Prostate gland (tissue), 2 donors: ENCODE data around the gene NMRAL1. TPM values are rescaled to one million over a fixed set of nuclear protein-coding genes. Genes with fewer than 3 reads are reported as not detected.

Source experiments
- DNase-seq: peaks from one replicate; pipeline ENCODE4 v3.0.0-alpha.2; 2019; ENCODE audit warnings: low spot score
- H3K27ac ChIP-seq, 2 donors: fragments of 200-600 bp; sonication (generic); 2 replicates each; pipeline ENCODE4 v1.5.1; 2017 to 2019
- H3K27me3 ChIP-seq: fragments of 200-600 bp; sonication (generic); replicated peaks from 2 replicates; pipeline ENCODE4 v1.5.1; 2019; ENCODE audit not compliant: insufficient read depth
- H3K36me3 ChIP-seq, 2 donors: fragments of 200-600 bp; sonication (generic); 1 replicate in 1 of 2; 2 replicates in 1 of 2; pipeline versions ENCODE4 v1.5.1 to v1.8.1; 2017 to 2019
- H3K4me1 ChIP-seq: fragments of 200-600 bp; sonication (generic); replicated peaks from 2 replicates; pipeline ENCODE4 v1.5.1; 2019
- H3K4me3 ChIP-seq, 2 donors: fragments of 200-600 bp; sonication (generic); 2 replicates each; pipeline ENCODE4 v1.5.1; 2017 to 2019
- H3K9me3 ChIP-seq: fragments of 200-600 bp; sonication (generic); 2 replicates; pipeline ENCODE4 v1.5.1; 2017
- CTCF ChIP-seq, 4 experiments: fragments of 200-600 bp in 2 of 4; fragments of 450-650 bp in 2 of 4; sonication (generic) in 2 of 4; IDR thresholded peaks; 1 replicate in 3 of 4; 2 replicates in 1 of 4; pipeline ENCODE4 v1.5.1; 2016 to 2019; ENCODE audit warnings: antibody characterized with exemption in 4 of 4, mild to moderate bottlenecking in 2 of 4, moderate library complexity in 2 of 4
- POLR2A ChIP-seq: fragments of 450-650 bp; IDR thresholded peaks from one replicate; pipeline ENCODE4 v1.6.1; 2016; ENCODE audit warnings: antibody characterized with exemption, mild to moderate bottlenecking
- POLR2AphosphoS5 ChIP-seq: sonication (generic); formaldehyde crosslinking; IDR thresholded peaks from one replicate; pipeline ENCODE4 v1.6.1; 2017; ENCODE audit warnings: antibody characterized with exemption
- WGBS: methylation state at CpG from one replicate; pipeline ENCODE4 v1.1.5; 2018; 5-methylcytosine and 5-hydroxymethylcytosine counted together
- intact Hi-C: fragments of 100-400 bp; cut with DNase I; formaldehyde crosslinking; loops from one replicate; pipeline ENCODE4 v1.14.2; 2022
- total RNA-seq, 2 donors: library from RNA; depleted of rRNA; stranded (reverse); fragments of >200 nt; gene quantifications; one replicate each; pipeline ENCODE4 v1.1.0, GENCODE V29; 2016

NMRAL1 gene
- total RNA-seq, 2 donors from 2014 or later = 40.8 to 90.9 TPM

GRCh38 chr16:4499196-4499555, 24.8 kb upstream of the NMRAL1 start:
- intact Hi-C loops = no loop called here
- Histone ChIP-seq H3K27me3 (no peaks in the 10 kb centered on the region), H3K27ac (no peak overlapping the region), H3K9me3 (no peaks in the 10 kb centered on the region), H3K36me3 (no peaks in the 10 kb centered on the region), H3K4me1 (peaks cover 10% of the 10 kb centered on the region), H3K4me3 (no peak overlapping the region)
- WGBS = 98% methylated on average over 4 of the region's 4 CpGs
- no peak for TF ChIP-seq CTCF (IDR thresholded peaks at IDR 0.05)
- no peak for TF ChIP-seq POLR2AphosphoS5
- TF ChIP-seq POLR2A = no peak
- no peak for DNase-seq

- WGBS = 88% methylated on average over 8 of the region's 8 CpGs
- no peak for TF ChIP-seq POLR2A
- H3K4me3 ChIP-seq = no peak overlapping the region
- intact Hi-C loops = no loop called here
- H3K27ac ChIP-seq = no peak overlapping the region
- peaks cover 10% of the 10 kb centered on the region for H3K4me1 ChIP-seq
- H3K9me3 ChIP-seq = no peaks in the 10 kb centered on the region
- no peaks in the 10 kb centered on the region for H3K36me3 ChIP-seq
- no peak for DNase-seq
- H3K27me3 ChIP-seq = no peaks in the 10 kb centered on the region
Observed at GRCh38 chr16:4498546-4499195, 24.2 kb upstream of the NMRAL1 start.

DNA sequence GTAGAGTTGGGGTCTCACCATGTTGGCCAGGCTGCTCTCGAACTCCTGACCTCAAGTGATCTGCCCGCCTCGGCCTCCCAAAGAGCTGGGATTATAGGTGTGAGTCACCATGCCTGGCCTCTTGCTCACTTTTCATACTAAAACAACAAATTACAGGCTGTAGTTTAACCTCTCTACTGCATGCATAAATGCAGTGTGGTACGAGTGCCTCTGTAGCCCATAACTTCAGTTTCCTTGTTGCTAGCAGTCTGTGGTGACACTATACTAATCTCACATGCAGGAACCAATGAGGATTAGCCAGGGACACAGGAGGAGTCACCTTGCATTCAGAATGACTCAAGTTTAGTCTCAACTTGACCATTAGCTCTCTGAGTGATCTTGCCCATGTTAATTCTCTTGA, 21.9 kb upstream of the NMRAL1 start:
- Histone ChIP-seq H3K4me3 (no peak overlapping the region), H3K27ac (no peak overlapping the region), H3K9me3 (no peaks in the 10 kb centered on the region), H3K4me1 (peaks cover 6% of the 10 kb centered on the region), H3K27me3 (no peaks in the 10 kb centered on the region), H3K36me3 (no peaks in the 10 kb centered on the region)
- WGBS = 87% methylated on average over 4 of the region's 4 CpGs
- DNase-seq = no peak
- intact Hi-C loops = no loop called here
- TF ChIP-seq POLR2AphosphoS5 (no peak), CTCF (IDR thresholded peaks at IDR 0.05) (no peak), POLR2A (no peak)

GRCh38 chr16:4495766-4496165, 21.3 kb upstream of the NMRAL1 start:
- H3K36me3 ChIP-seq = no peaks in the 10 kb centered on the region
- 95% methylated on average over 2 of the region's 2 CpGs for WGBS
- no peak for DNase-seq
- TF ChIP-seq CTCF (IDR thresholded peaks at IDR 0.05) = no peak
- no peak for TF ChIP-seq POLR2A
- no peak for TF ChIP-seq POLR2AphosphoS5
- H3K27me3 ChIP-seq = no peaks in the 10 kb centered on the region
- H3K9me3 ChIP-seq = no peaks in the 10 kb centered on the region
- peaks cover 3% of the 10 kb centered on the region for H3K4me1 ChIP-seq
- intact Hi-C loops = no loop called here
- H3K4me3 ChIP-seq = no peak overlapping the region
- no peak overlapping the region for H3K27ac ChIP-seq

DNA sequence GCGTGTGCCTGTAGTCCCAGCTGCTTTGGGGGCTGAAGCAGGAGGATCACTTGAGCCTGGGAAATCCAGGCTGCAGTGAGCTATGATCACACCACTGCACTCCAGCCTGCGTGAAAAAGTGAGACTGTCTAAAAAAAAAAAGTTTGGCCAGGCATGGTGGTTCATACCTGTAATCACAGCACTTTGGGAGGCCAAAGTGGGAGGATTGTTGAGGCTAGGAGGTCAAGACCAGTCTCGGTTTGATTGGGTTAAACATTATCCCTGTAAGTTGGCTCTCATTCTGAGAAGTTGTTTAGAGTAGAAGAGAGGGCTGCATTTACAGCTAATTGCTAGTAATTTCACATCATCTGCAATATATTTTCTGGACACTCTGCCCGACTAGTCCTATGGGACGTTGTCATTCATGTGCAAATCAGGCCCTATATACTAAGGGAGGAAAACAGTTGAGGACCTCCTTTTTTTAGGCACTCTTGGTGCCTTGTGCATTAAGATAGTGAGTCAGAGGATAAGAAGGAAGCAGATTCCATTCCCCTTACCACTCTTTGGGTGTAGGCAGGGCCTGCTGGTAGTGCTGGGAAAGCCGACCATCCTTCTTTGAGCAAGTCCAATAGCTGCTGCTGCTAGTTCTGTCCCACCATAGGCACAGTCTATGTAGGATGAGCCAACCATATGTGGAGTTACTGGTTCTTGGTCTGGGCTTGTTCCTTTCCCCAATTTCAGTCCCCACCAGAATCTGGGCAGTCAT, 20.5 kb upstream of the NMRAL1 start:
- TF ChIP-seq CTCF (IDR thresholded peaks at IDR 0.05) (no peak), POLR2AphosphoS5 (no peak), POLR2A (no peak)
- intact Hi-C loops = no loop called here
- 90% methylated on average over 6 of the region's 6 CpGs for WGBS

More for the DNA sequence above, 20.5 kb upstream of the NMRAL1 start:
- Histone ChIP-seq H3K4me1 (no peaks in the 10 kb centered on the region), H3K36me3 (no peaks in the 10 kb centered on the region), H3K27me3 (no peaks in the 10 kb centered on the region), H3K27ac (no peak overlapping the region), H3K4me3 (no peak overlapping the region), H3K9me3 (no peaks in the 10 kb centered on the region)
- DNase-seq = no peak
